Measurements from ENCODE around the gene KIF26B.

KIF26B gene

GRCh38 chr1:245156041-245156735 is 1.4 kb downstream of the KIF26B start:
- ChIA-PET CTCF (interaction anchor here (0.5 to 1.9 kb wide), 28 partner anchors 9 to 1488 kb away, joined by 3 to 10 read pairs (median 3); no protein-coding TSS in a partner anchor), POLR2A (ENCODE audit: low non-redundant PET) (no interaction called here)
- DNase-seq (ENCODE audit: low spot score) = peak; percentile 89
- peak; percentile 84 for TF ChIP-seq CTCF (conservative IDR thresholded peaks at IDR 0.05; ENCODE audit: low read depth)
- no peak overlapping the region for H3K27ac ChIP-seq

GRCh38 chr1:245156736-245157505 is 2.1 kb downstream of the KIF26B start:
- POLR2A ChIA-PET (ENCODE audit: low non-redundant PET) = interaction anchor here (0.6 kb wide), 1 partner anchor 48 kb away, joined by 11 read pairs; no protein-coding TSS in a partner anchor
- no peak for DNase-seq (ENCODE audit: low spot score)
- H3K27ac ChIP-seq = no peak overlapping the region
- CTCF ChIA-PET = interaction anchor here (0.5 to 1.9 kb wide), 24 partner anchors 11 to 1535 kb away, joined by 3 to 10 read pairs (median 4); no protein-coding TSS in a partner anchor
- TF ChIP-seq CTCF (conservative IDR thresholded peaks at IDR 0.05; ENCODE audit: low read depth) = peak; percentile 55; the same call in 1 of the 2 replicates

- TF ChIP-seq CTCF (conservative IDR thresholded peaks at IDR 0.05; ENCODE audit: low read depth) = no peak
- DNase-seq (ENCODE audit: low spot score) = no peak
- ChIA-PET CTCF (no interaction called here), POLR2A (ENCODE audit: low non-redundant PET) (no interaction called here)
- no peak overlapping the region for H3K27ac ChIP-seq
These were observed 4.1 kb downstream of the KIF26B start for GRCh38 chr1:245158913-245159312.

- H3K27ac ChIP-seq = no peak overlapping the region
- DNase-seq (ENCODE audit: low spot score) = no peak
- POLR2A ChIA-PET (ENCODE audit: low non-redundant PET) = no interaction called here
- CTCF ChIA-PET = interaction anchor here (0.6 kb wide), 1 partner anchor 843 kb away, joined by 3 read pairs; no protein-coding TSS in a partner anchor
- no peak for TF ChIP-seq CTCF (conservative IDR thresholded peaks at IDR 0.05; ENCODE audit: low read depth)
These were observed 5.5 kb downstream of the KIF26B start for GRCh38 chr1:245160288-245160687.

- DNase-seq (ENCODE audit: low spot score) = no peak
- POLR2A ChIA-PET (ENCODE audit: low non-redundant PET) = no interaction called here
- no peak for TF ChIP-seq CTCF (conservative IDR thresholded peaks at IDR 0.05; ENCODE audit: low read depth)
- CTCF ChIA-PET = interaction anchor here (0.7 kb wide), 1 partner anchor 972 kb away, joined by 3 read pairs; no protein-coding TSS in a partner anchor
- no peak overlapping the region for H3K27ac ChIP-seq
These were observed 6.1 kb downstream of the KIF26B start for GRCh38 chr1:245160741-245161400.

- H3K27ac ChIP-seq = no peak overlapping the region
- TF ChIP-seq CTCF (conservative IDR thresholded peaks at IDR 0.05; ENCODE audit: low read depth) = no peak
- ChIA-PET POLR2A (ENCODE audit: low non-redundant PET) (no interaction called here), CTCF (interaction anchor here (0.7 kb wide), 1 partner anchor 971 kb away, joined by 3 read pairs; no protein-coding TSS in a partner anchor)
- no peak for DNase-seq (ENCODE audit: low spot score)
These were observed 7.1 kb downstream of the KIF26B start for GRCh38 chr1:245161866-245162265.
